ENCODE data around the gene HMCN2. TPM values are rescaled to one million over a fixed set of nuclear protein-coding genes. Genes with fewer than 3 reads are reported as not detected.

Gene HMCN2
- total and polyA plus RNA-seq, 9 donors = 0.12 to 4.2 (median 0.98) TPM

- no peaks in the 10 kb centered on the region for H3K27me3 ChIP-seq
- no peak overlapping the region for H3K4me3 ChIP-seq
- DNase-seq = no peak
- intact Hi-C loops (cut with DNase I) = no loop called here
- TF ChIP-seq CTCF (IDR thresholded peaks at IDR 0.05) (no peak), POLR2A (IDR thresholded peaks at IDR 0.05) (no peak), EP300 (IDR thresholded peaks at IDR 0.05) (no peak)
- no peaks in the 10 kb centered on the region for H3K36me3 ChIP-seq
- no peaks in the 10 kb centered on the region for H3K9me3 ChIP-seq
- WGBS, 3 donors = 84 to 92% (median 86%) methylated on average over 9 of the region's 9 CpGs
- no peak overlapping the region for H3K27ac ChIP-seq
- H3K4me1 ChIP-seq (ENCODE audit: insufficient read depth) = no peaks in the 10 kb centered on the region
Observed at GRCh38 chr9:130361873-130362362, 96.4 kb downstream of the HMCN2 start.

GRCh38 chr9:130362691-130363090, 97.1 kb downstream of the HMCN2 start:
- 90 to 93% (median 93%) methylated on average over 13 of the region's 13 CpGs for WGBS, 3 donors
- Histone ChIP-seq H3K27ac (no peak overlapping the region), H3K27me3 (no peaks in the 10 kb centered on the region), H3K9me3 (no peaks in the 10 kb centered on the region), H3K4me3 (no peak overlapping the region), H3K36me3 (no peaks in the 10 kb centered on the region), H3K4me1 (ENCODE audit: insufficient read depth) (no peaks in the 10 kb centered on the region)
- intact Hi-C loops (cut with DNase I) = no loop called here
- no peak for DNase-seq
- TF ChIP-seq EP300 (IDR thresholded peaks at IDR 0.05) = no peak
- TF ChIP-seq POLR2A (IDR thresholded peaks at IDR 0.05) = no peak

- TF ChIP-seq POLR2A (IDR thresholded peaks at IDR 0.05) (no peak), EP300 (IDR thresholded peaks at IDR 0.05) (no peak), CTCF (IDR thresholded peaks at IDR 0.05) (no peak)
- no peaks in the 10 kb centered on the region for H3K27me3 ChIP-seq
- H3K9me3 ChIP-seq = no peaks in the 10 kb centered on the region
- intact Hi-C loops (cut with DNase I) = no loop called here
- H3K36me3 ChIP-seq = no peaks in the 10 kb centered on the region
- H3K4me3 ChIP-seq = no peak overlapping the region
- no peak for DNase-seq
- H3K27ac ChIP-seq = no peak overlapping the region
- H3K4me1 ChIP-seq (ENCODE audit: insufficient read depth) = no peaks in the 10 kb centered on the region
- WGBS, 3 donors = 82 to 86% (median 85%) methylated on average over 9 of the region's 9 CpGs
Observed at GRCh38 chr9:130363755-130364404, 98.3 kb downstream of the HMCN2 start.

GRCh38 chr9:130364619-130365322, 99.2 kb downstream of the HMCN2 start:
- no peaks in the 10 kb centered on the region for H3K27me3 ChIP-seq
- no peak overlapping the region for H3K4me3 ChIP-seq
- TF ChIP-seq EP300 (IDR thresholded peaks at IDR 0.05) (no peak), POLR2A (IDR thresholded peaks at IDR 0.05) (no peak), CTCF (IDR thresholded peaks at IDR 0.05) (no peak)
- H3K4me1 ChIP-seq (ENCODE audit: insufficient read depth) = no peaks in the 10 kb centered on the region
- no peak for DNase-seq
- no peaks in the 10 kb centered on the region for H3K9me3 ChIP-seq
- intact Hi-C loops (cut with DNase I) = no loop called here
- WGBS, 3 donors = 62 to 80% (median 69%) methylated on average over 8 to 13 of the region's 13 CpGs
- no peaks in the 10 kb centered on the region for H3K36me3 ChIP-seq
- H3K27ac ChIP-seq = no peak overlapping the region

- H3K27me3 ChIP-seq = no peaks in the 10 kb centered on the region
Observed at GRCh38 chr9:130365323-130365721, 99.8 kb downstream of the HMCN2 start.

More at GRCh38 chr9:130365323-130365721, 99.8 kb downstream of the HMCN2 start:
- no peaks in the 10 kb centered on the region for H3K4me1 ChIP-seq (ENCODE audit: insufficient read depth)
- no peak overlapping the region for H3K4me3 ChIP-seq
- H3K9me3 ChIP-seq = no peaks in the 10 kb centered on the region
- intact Hi-C loops (cut with DNase I) = no loop called here
- H3K36me3 ChIP-seq = no peaks in the 10 kb centered on the region
- TF ChIP-seq CTCF (IDR thresholded peaks at IDR 0.05) = no peak
- TF ChIP-seq POLR2A (IDR thresholded peaks at IDR 0.05) = no peak
- no peak for TF ChIP-seq EP300 (IDR thresholded peaks at IDR 0.05)
- no peak overlapping the region for H3K27ac ChIP-seq
- WGBS, 3 donors = 51 to 65% (median 52%) methylated on average over 10 of the region's 10 CpGs
- DNase-seq = no peak

Measured in ovary (tissue), 9 donors.